ENCODE data around the gene TERT.

DNA sequence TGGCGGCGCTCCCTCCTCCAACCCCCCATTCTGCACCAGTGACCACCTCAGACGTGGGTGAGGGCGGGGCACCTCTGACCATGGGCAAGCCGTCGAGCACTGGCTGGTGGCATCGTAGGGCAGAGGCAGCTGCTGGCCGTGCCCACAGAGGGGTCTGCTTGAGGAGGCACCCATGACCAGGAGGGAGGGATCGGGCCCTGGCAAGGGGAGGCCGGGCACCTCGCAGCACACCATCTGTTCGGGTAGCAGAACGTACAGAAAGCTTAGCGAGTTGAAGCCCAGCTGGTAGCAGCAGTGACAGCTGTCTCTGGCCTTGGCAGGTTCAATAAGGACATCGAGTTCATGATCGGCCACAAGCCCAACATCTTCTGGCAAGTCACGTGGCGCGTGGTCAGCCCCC lies 74.0 kb downstream of the TERT start:
- TF ChIP-seq POLR2AphosphoS5 (IDR thresholded peaks at IDR 0.05; ENCODE audit: low read depth, low read length), result no peak
- TF ChIP-seq POLR2A (IDR thresholded peaks at IDR 0.05; ENCODE audit: low read depth, low read length), result no peak
- TF ChIP-seq TAF1 (IDR thresholded peaks at IDR 0.05; ENCODE audit: low read depth, low read length), result no peak
- no peak for TF ChIP-seq SPI1 (IDR thresholded peaks at IDR 0.05; ENCODE audit: low read depth, low read length)
